Islet precursor cell (in vitro differentiated cells): Measurements from ENCODE around the gene SLC39A9.
A peak's percentile ranks its signal among the peaks of the same experiment; 100 is the strongest.
"Not testable (repeated sequence)": the region's sequence is repeated elsewhere in the genome, so short reads cannot be mapped to it uniquely, and the experiment has no call there.

Source experiments
- DNase-seq: peaks from one replicate; pipeline ENCODE4 v3.0.0-alpha.2; 2018

The SLC39A9 gene

GRCh38 chr14:69480136-69480535 is 81.6 kb downstream of the SLC39A9 start:
- DNase-seq = no peak

- no peak for DNase-seq
Observed at GRCh38 chr14:69481815-69482568, 83.5 kb downstream of the SLC39A9 start.

GRCh38 chr14:69483765-69484443 is 85.4 kb downstream of the SLC39A9 start:
- peak; percentile 73 for DNase-seq

- DNase-seq = peak; percentile 81
Observed at GRCh38 chr14:69484444-69485314, 86.2 kb downstream of the SLC39A9 start, which contains the start of gene PLEKHD1. Gene PLEKHD1, plus strand, starts transcription at chr14:69484728. Its CDS starts 238 bp downstream, at chr14:69484966.

- no peak for DNase-seq
Observed at GRCh38 chr14:69485315-69485660, 86.8 kb downstream of the SLC39A9 start.

- DNase-seq = no peak
Observed at GRCh38 chr14:69485701-69486100, 87.2 kb downstream of the SLC39A9 start.

GRCh38 chr14:69487226-69487625 is 88.7 kb downstream of the SLC39A9 start:
- no peak for DNase-seq

GRCh38 chr14:69487771-69488170 is 89.3 kb downstream of the SLC39A9 start:
- no peak for DNase-seq

- peak; percentile 7 for DNase-seq
Observed at GRCh38 chr14:69489495-69489894, 91.0 kb downstream of the SLC39A9 start.

- no peak for DNase-seq
Observed at GRCh38 chr14:69490219-69490918, 91.9 kb downstream of the SLC39A9 start.

- DNase-seq = no peak
Observed at GRCh38 chr14:69491193-69491592, 92.7 kb downstream of the SLC39A9 start.

- no peak for DNase-seq
Observed at GRCh38 chr14:69493038-69493437, 94.5 kb downstream of the SLC39A9 start.

GRCh38 chr14:69493791-69494190 is 95.3 kb downstream of the SLC39A9 start:
- DNase-seq = no peak

- DNase-seq = no peak
Observed at GRCh38 chr14:69495341-69495921, 96.9 kb downstream of the SLC39A9 start.

GRCh38 chr14:69497866-69498265 is 99.4 kb downstream of the SLC39A9 start:
- DNase-seq = not testable (repeated sequence)

GRCh38 chr14:69498286-69498685 is 99.8 kb downstream of the SLC39A9 start:
- not testable (repeated sequence) for DNase-seq

- DNase-seq = no peak
Observed at GRCh38 chr14:69499436-69499835, 100.9 kb downstream of the SLC39A9 start.

- no peak for DNase-seq
Observed at GRCh38 chr14:69500096-69500495, 101.6 kb downstream of the SLC39A9 start.

- DNase-seq = no peak
Observed at GRCh38 chr14:69500736-69501135, 102.2 kb downstream of the SLC39A9 start.

- peak; percentile 45 for DNase-seq
Observed at GRCh38 chr14:69501423-69501838, 102.9 kb downstream of the SLC39A9 start.

- DNase-seq = no peak
Observed at GRCh38 chr14:69504775-69505174, 106.3 kb downstream of the SLC39A9 start.
